Hepatic stellate cell (primary cell): ENCODE data around the gene RUSC2.
"Not testable (repeated sequence)": the region's sequence is repeated elsewhere in the genome, so short reads cannot be mapped to it uniquely, and the experiment has no call there.

ENCODE experiments used
- DNase-seq: peaks from one replicate; pipeline ENCODE4 v3.0.0; 2011; ENCODE audit warnings: low spot score

Gene RUSC2

GRCh38 chr9:35521708-35522107 lies 31.8 kb downstream of the RUSC2 start:
- peak; percentile 38 for DNase-seq

GRCh38 chr9:35522187-35522586 lies 32.3 kb downstream of the RUSC2 start:
- no peak for DNase-seq

- no peak for DNase-seq
These were observed 32.8 kb downstream of the RUSC2 start for GRCh38 chr9:35522700-35523099.

- not testable (repeated sequence) for DNase-seq
These were observed 33.6 kb downstream of the RUSC2 start for GRCh38 chr9:35523556-35523955.

- DNase-seq, result no peak
These were observed 36.3 kb downstream of the RUSC2 start for GRCh38 chr9:35526087-35526801.

- DNase-seq, result no peak
These were observed 39.4 kb downstream of the RUSC2 start for GRCh38 chr9:35529161-35529823.

GRCh38 chr9:35533398-35533797 lies 43.5 kb downstream of the RUSC2 start:
- DNase-seq, result no peak

- DNase-seq, result not testable (repeated sequence)
These were observed 45.0 kb downstream of the RUSC2 start for GRCh38 chr9:35534921-35535320.

- peak; percentile 49 for DNase-seq
These were observed 48.0 kb downstream of the RUSC2 start for GRCh38 chr9:35537913-35538312.

GRCh38 chr9:35538361-35539234 lies 48.7 kb downstream of the RUSC2 start:
- peak; percentile 81 for DNase-seq
